Endothelial cell of umbilical vein (primary cell): ENCODE results near the gene HDAC4. TPM values are rescaled to one million over a fixed set of nuclear protein-coding genes. Genes with fewer than 3 reads are reported as not detected.

Experiments
- BruUV-seq: library from RNA; stranded (reverse); fragments of 400-500 nt; replicated peaks from 2 replicates; lab custom pipeline; 2021; lab: Mats Ljungman, UMichigan
- CTCF ChIA-PET: fragments of 300-600, 350-600 bp; sonication (Branson Sonifier 250); formaldehyde crosslinking; loops from one replicate; lab custom pipeline; 2021; ENCODE audit warnings: antibody characterized with exemption, inconsistent platforms; lab: Charles Lee
- POLR2A ChIA-PET: fragments of 300-600, 350-600 bp; sonication (Branson Sonifier 250); formaldehyde crosslinking; loops from one replicate; lab custom pipeline; 2021; ENCODE audit warnings: antibody characterized with exemption, inconsistent platforms; lab: Charles Lee
- DNase-seq: peaks from one replicate; pipeline ENCODE4 v3.0.0-alpha.2; 2011; ENCODE audit warnings: low read depth, low spot score
- FAIRE-seq: peaks from 2 replicates; lab custom pipeline; 2011; peaks lifted over from hg19 to GRCh38; lab: Jason Lieb, UNC
- H2AFZ ChIP-seq: 2 replicates; pipeline ENCODE4 v1.6.0; 2012; ENCODE audit warnings: low read depth, low read length, control low read depth, inconsistent platforms
- H3K27ac ChIP-seq: 2 replicates; pipeline ENCODE4 v1.5.1; 2011; ENCODE audit warnings: low read depth, mild to moderate bottlenecking, control low read depth, low read length, moderate library complexity; ENCODE audit not compliant: insufficient read depth
- H3K27me3 ChIP-seq, 2 experiments: 2 replicates each; pipeline versions ENCODE4 v1.6.0 to v1.6.1; 2011; ENCODE audit warnings: low read length in 2 of 2, mixed read lengths in 1 of 2; ENCODE audit not compliant: control insufficient read depth in 2 of 2, insufficient read depth in 2 of 2
- H3K36me3 ChIP-seq, 2 experiments: 2 replicates in 1 of 2; 3 replicates in 1 of 2; pipeline ENCODE4 v1.5.1; 2011; ENCODE audit warnings: low read length in 2 of 2, mild to moderate bottlenecking in 1 of 2, moderate library complexity in 1 of 2; ENCODE audit not compliant: control insufficient read depth in 2 of 2, insufficient read depth in 2 of 2; ENCODE audit errors: extremely low read depth in 1 of 2
- H3K4me1 ChIP-seq: 3 replicates; pipeline ENCODE4 v1.5.1; 2011; ENCODE audit warnings: mild to moderate bottlenecking, low read length; ENCODE audit not compliant: control insufficient read depth, insufficient read depth; ENCODE audit errors: extremely low read depth
- H3K4me2 ChIP-seq: 2 replicates; pipeline ENCODE4 v1.6.1; 2011; ENCODE audit warnings: low read length, control low read depth, mixed read lengths; ENCODE audit not compliant: insufficient read depth
- H3K4me3 ChIP-seq, 3 experiments: fragments of 200-600 bp in 1 of 3; sonication (generic), shearing (Covaris generic) in 1 of 3; replicated peaks in 1 of 3; 2 replicates each; pipeline ENCODE4 v1.5.1; 2011 to 2016; ENCODE audit warnings: control low read depth in 3 of 3, low read length in 3 of 3, mild to moderate bottlenecking in 2 of 3, inconsistent platforms in 1 of 3, low read depth in 1 of 3, moderate library complexity in 1 of 3; ENCODE audit not compliant: insufficient read depth in 1 of 3
- H3K79me2 ChIP-seq: 2 replicates; pipeline ENCODE4 v1.6.0; 2012; ENCODE audit warnings: low read length, inconsistent platforms; ENCODE audit not compliant: control insufficient read depth, insufficient read depth
- H3K9ac ChIP-seq: replicated peaks from 2 replicates; pipeline ENCODE3; 2011; ENCODE audit warnings: low read length, control low read depth; ENCODE audit not compliant: insufficient read depth; ENCODE audit errors: extremely low read depth
- H3K9me1 ChIP-seq: replicated peaks from 3 replicates; pipeline ENCODE4 v1.6.0; 2011; ENCODE audit warnings: mild to moderate bottlenecking, low read length; ENCODE audit not compliant: control insufficient read depth, insufficient read depth; ENCODE audit errors: extremely low read depth
- H3K9me3 ChIP-seq: replicated peaks from 2 replicates; pipeline ENCODE4 v1.5.1; 2012; ENCODE audit warnings: low read length, inconsistent platforms; ENCODE audit not compliant: control insufficient read depth, insufficient read depth
- H4K20me1 ChIP-seq: replicated peaks from 2 replicates; pipeline ENCODE3; 2011; ENCODE audit warnings: mild to moderate bottlenecking, low read length; ENCODE audit not compliant: control insufficient read depth, insufficient read depth; ENCODE audit errors: extremely low read depth
- CTCF ChIP-seq, 2 donors: IDR thresholded peaks; 1 replicate in 1 of 2; 2 replicates in 1 of 2; pipeline ENCODE4 v1.5.1; 2011; ENCODE audit warnings: low read length in 2 of 2, mild to moderate bottlenecking in 2 of 2, moderate library complexity in 2 of 2, control low read depth in 1 of 2, inconsistent platforms in 1 of 2, low read depth in 1 of 2; ENCODE audit not compliant: insufficient read depth in 1 of 2; ENCODE audit errors: extremely low read depth in 1 of 2
- GATA2 ChIP-seq: IDR thresholded peaks from 2 replicates; pipeline ENCODE4 v1.7.0; 2011; ENCODE audit warnings: low read depth, mild to moderate bottlenecking, moderate library complexity, mixed read lengths, low read length; ENCODE audit not compliant: insufficient read length, insufficient read depth
- MAX ChIP-seq: IDR thresholded peaks from 2 replicates; pipeline ENCODE4 v1.6.1; 2011; ENCODE audit not compliant: insufficient read depth, insufficient read length
- MYC ChIP-seq: IDR thresholded peaks from one replicate; pipeline ENCODE4 v1.6.1; 2011; ENCODE audit warnings: mild to moderate bottlenecking, low read depth, low read length
- POLR2A ChIP-seq: IDR thresholded peaks from 2 replicates; pipeline ENCODE4 v1.6.1; 2012; ENCODE audit warnings: low read depth, mild to moderate bottlenecking, control low read depth, low read length
- POLR2AphosphoS5 ChIP-seq: IDR thresholded peaks from 2 replicates; pipeline ENCODE4 v1.6.1; 2012; ENCODE audit warnings: low read depth, mild to moderate bottlenecking, control low read depth, low read length, moderate library complexity; ENCODE audit not compliant: insufficient read depth
- dilution Hi-C: fragments of 300-500 bp; cut with MboI; formaldehyde crosslinking; loops from one replicate; pipeline ENCODE4 v1.15.0; 2019; ENCODE audit warnings: low sequenced_read_pairs; ENCODE audit not compliant: extremely low pct_ligation_motif_present
- intact Hi-C: fragments of 100-400 bp; cut with micrococcal nuclease; formaldehyde crosslinking; loops from one replicate; pipeline ENCODE4 v1.10.0; 2022
- polyA plus RNA-seq, 4 experiments: library from polyadenylated mRNA; depleted of rRNA in 3 of 4; stranded (reverse) in 3 of 4; unstranded in 1 of 4; fragments of >200 nt; gene quantifications; 2 replicates each; pipeline versions ENCODE4 v1.2.1 to v1.2.3, GENCODE V29; 2011 to 2012; ENCODE audit warnings: missing spikeins in 1 of 4
- total RNA-seq: library from RNA; stranded (reverse); gene quantifications from 2 replicates; pipeline ENCODE4 v1.2.3, GENCODE V29; 2021

The HDAC4 gene
- total and polyA plus RNA-seq, 2 donors (not counting 3 experiments of a cell fraction or from before 2014, with no cell fraction given), result 13.4 to 33.0 TPM

GRCh38 chr2:239236808-239237205 lies 164.0 kb downstream of the HDAC4 start:
- DNase-seq (no peak), FAIRE-seq (no peak)
- H3K4me3 ChIP-seq, result no peak overlapping the region
- no peak overlapping the region for H3K9ac ChIP-seq
- H4K20me1 ChIP-seq, result no peaks in the 10 kb centered on the region
- H3K4me1 ChIP-seq, result no peaks in the 10 kb centered on the region
- no peak overlapping the region for H3K27ac ChIP-seq
- POLR2A ChIA-PET, result no interaction called here
- dilution Hi-C loops (no loop called here), intact Hi-C loops (no loop called here)
- H3K4me2 ChIP-seq, result no peak overlapping the region
- no TSS peak for BruUV-seq
- H3K9me1 ChIP-seq, result no peaks in the 10 kb centered on the region
- no peaks in the 10 kb centered on the region for H3K36me3 ChIP-seq
- TF ChIP-seq CTCF (IDR thresholded peaks at IDR 0.05; ENCODE audit: extremely low read depth in 1 of 2, insufficient read depth in 1 of 2, low read depth in 1 of 2, low read length in 2 of 2) (no peak), MYC (no peak), GATA2 (no peak), POLR2AphosphoS5 (no peak), POLR2A (no peak), MAX (no peak)
- no peaks in the 10 kb centered on the region for H3K79me2 ChIP-seq
- no peaks in the 10 kb centered on the region for H3K9me3 ChIP-seq
- CTCF ChIA-PET, result no interaction called here
- no peak overlapping the region for H2AFZ ChIP-seq
- no peaks in the 10 kb centered on the region for H3K27me3 ChIP-seq
